ENCODE data around the gene HBA1.

Gene HBA1

GRCh38 chr16:132120-132519, 44.4 kb upstream of the HBA1 start:
- TF ChIP-seq ZNF565 (CRISPR knock-in tag; conservative IDR thresholded peaks at IDR 0.05; ENCODE audit: low read depth), result no peak
- ATAC-seq, result no peak

GRCh38 chr16:133716-134115, 42.8 kb upstream of the HBA1 start:
- no peak for ATAC-seq

GRCh38 chr16:138049-138417, 38.4 kb upstream of the HBA1 start:
- peak; percentile 61 for ATAC-seq
- TF ChIP-seq BACH2 (CRISPR knock-in tag; IDR thresholded peaks at IDR 0.05; ENCODE audit: borderline replicate concordance) (no peak), OSR1 (CRISPR knock-in tag; IDR thresholded peaks at IDR 0.05) (no peak)

More at GRCh38 chr16:133716-134115, 42.8 kb upstream of the HBA1 start:
- no peak for TF ChIP-seq RARB (CRISPR knock-in tag; IDR thresholded peaks at IDR 0.05)
- TF ChIP-seq PATZ1 (CRISPR knock-in tag; IDR thresholded peaks at IDR 0.05; ENCODE audit: borderline replicate concordance), result no peak
- no peak for TF ChIP-seq CSDC2 (CRISPR knock-in tag; IDR thresholded peaks at IDR 0.05)
- TF ChIP-seq CREB5 (CRISPR knock-in tag; IDR thresholded peaks at IDR 0.05; ENCODE audit: low read depth), result no peak
- no peak for TF ChIP-seq ARNTL (CRISPR knock-in tag; IDR thresholded peaks at IDR 0.05; ENCODE audit: borderline replicate concordance, low read depth)
- no peak for TF ChIP-seq TOX (CRISPR knock-in tag; IDR thresholded peaks at IDR 0.05; ENCODE audit: borderline replicate concordance)
- TF ChIP-seq PPARA (CRISPR knock-in tag; IDR thresholded peaks at IDR 0.05; ENCODE audit: borderline replicate concordance), result no peak
- TF ChIP-seq ISL1 (CRISPR knock-in tag; IDR thresholded peaks at IDR 0.05), result no peak
- no peak for TF ChIP-seq ESRRG (CRISPR knock-in tag; IDR thresholded peaks at IDR 0.05)

GRCh38 chr16:140175-140857, 36.2 kb upstream of the HBA1 start:
- TF ChIP-seq TSHZ2 (CRISPR knock-in tag; IDR thresholded peaks at IDR 0.05), result no peak
- ATAC-seq, result no peak

GRCh38 chr16:142405-142967, 34.0 kb upstream of the HBA1 start:
- no peak for ATAC-seq
- TF ChIP-seq TSHZ2 (CRISPR knock-in tag; IDR thresholded peaks at IDR 0.05), result no peak
- no peak for TF ChIP-seq ZC3H10 (CRISPR knock-in tag; IDR thresholded peaks at IDR 0.05)
- no peak for TF ChIP-seq ESRRG (CRISPR knock-in tag; IDR thresholded peaks at IDR 0.05)

- ATAC-seq, result no peak
- no peak for TF ChIP-seq ZFP30 (CRISPR knock-in tag; IDR thresholded peaks at IDR 0.05)
- no peak for TF ChIP-seq ZNF8 (CRISPR knock-in tag; IDR thresholded peaks at IDR 0.05)
- no peak for TF ChIP-seq CREB5 (CRISPR knock-in tag; IDR thresholded peaks at IDR 0.05; ENCODE audit: low read depth)
- no peak for TF ChIP-seq BACH2 (CRISPR knock-in tag; IDR thresholded peaks at IDR 0.05; ENCODE audit: borderline replicate concordance)
- TF ChIP-seq ZNF565 (CRISPR knock-in tag; conservative IDR thresholded peaks at IDR 0.05; ENCODE audit: low read depth), result no peak
- no peak for TF ChIP-seq TCF4 (CRISPR knock-in tag; IDR thresholded peaks at IDR 0.05; ENCODE audit: borderline replicate concordance)
- no peak for TF ChIP-seq POU6F1 (CRISPR knock-in tag; IDR thresholded peaks at IDR 0.05; ENCODE audit: borderline replicate concordance, low read depth)
- TF ChIP-seq ZFP3 (CRISPR knock-in tag; IDR thresholded peaks at IDR 0.05), result no peak
- TF ChIP-seq ZC3H10 (CRISPR knock-in tag; IDR thresholded peaks at IDR 0.05), result no peak
- no peak for TF ChIP-seq ISL1 (CRISPR knock-in tag; IDR thresholded peaks at IDR 0.05)
Measured at GRCh38 chr16:143047-143446, 33.4 kb upstream of the HBA1 start.
